Measurements from ENCODE around the gene KCNG2. TPM values are rescaled to one million over a fixed set of nuclear protein-coding genes. Genes with fewer than 3 reads are reported as not detected.

Gene KCNG2
- total RNA-seq, 1 experiment from 2014 or later = not detected

DNA sequence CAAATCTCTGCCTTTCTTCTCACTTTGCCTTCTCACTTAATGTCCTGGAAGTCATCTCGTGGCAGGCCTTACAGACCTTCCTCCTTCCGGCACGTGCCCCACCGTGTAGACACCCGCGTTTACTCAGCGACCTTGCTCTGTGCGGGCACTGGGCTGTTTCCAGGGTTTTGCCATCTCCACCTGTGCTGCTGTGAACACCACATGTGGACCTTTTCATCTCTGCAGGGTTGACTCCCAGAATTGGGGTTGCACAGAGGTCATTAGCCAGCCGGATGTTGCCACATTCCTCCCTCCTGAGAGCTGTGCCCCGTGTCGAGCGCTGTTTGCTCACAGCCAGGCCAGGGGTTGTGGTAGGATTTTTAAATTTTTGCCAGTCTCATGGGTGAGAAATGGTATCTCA lies 25.4 kb downstream of the KCNG2 start:
- TF ChIP-seq, protein P1, sequence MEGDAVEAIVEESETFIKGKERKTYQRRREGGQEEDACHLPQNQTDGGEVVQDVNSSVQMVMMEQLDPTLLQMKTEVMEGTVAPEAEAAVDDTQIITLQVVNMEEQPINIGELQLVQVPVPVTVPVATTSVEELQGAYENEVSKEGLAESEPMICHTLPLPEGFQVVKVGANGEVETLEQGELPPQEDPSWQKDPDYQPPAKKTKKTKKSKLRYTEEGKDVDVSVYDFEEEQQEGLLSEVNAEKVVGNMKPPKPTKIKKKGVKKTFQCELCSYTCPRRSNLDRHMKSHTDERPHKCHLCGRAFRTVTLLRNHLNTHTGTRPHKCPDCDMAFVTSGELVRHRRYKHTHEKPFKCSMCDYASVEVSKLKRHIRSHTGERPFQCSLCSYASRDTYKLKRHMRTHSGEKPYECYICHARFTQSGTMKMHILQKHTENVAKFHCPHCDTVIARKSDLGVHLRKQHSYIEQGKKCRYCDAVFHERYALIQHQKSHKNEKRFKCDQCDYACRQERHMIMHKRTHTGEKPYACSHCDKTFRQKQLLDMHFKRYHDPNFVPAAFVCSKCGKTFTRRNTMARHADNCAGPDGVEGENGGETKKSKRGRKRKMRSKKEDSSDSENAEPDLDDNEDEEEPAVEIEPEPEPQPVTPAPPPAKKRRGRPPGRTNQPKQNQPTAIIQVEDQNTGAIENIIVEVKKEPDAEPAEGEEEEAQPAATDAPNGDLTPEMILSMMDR (IDR thresholded peaks at IDR 0.05; ENCODE audit: insufficient read depth in 1 of 2, low read depth in 1 of 2, low read length in 1 of 2, severe bottlenecking in 1 of 2, unreplicated experiment in 1 of 2) = no peak
- no TSS peak for BruUV-seq (replicated peaks)
- no peak for DNase-seq
- no peaks in the 10 kb centered on the region for H3K9me3 Mint-ChIP-seq (ENCODE audit: unreplicated experiment)
- H3K9me3 ChIP-seq = no peaks in the 10 kb centered on the region
- no peak overlapping the region for H3K27ac Mint-ChIP-seq (ENCODE audit: unreplicated experiment)
- intact Hi-C loops (cut with micrococcal nuclease; ENCODE audit: unreplicated experiment) = no loop called here
- H3K36me3 ChIP-seq (ENCODE audit: control insufficient read depth, insufficient read depth, low read length) = no peaks in the 10 kb centered on the region
- POLR2A ChIA-PET = no interaction called here
- H3K36me3 Mint-ChIP-seq (ENCODE audit: insufficient read depth, unreplicated experiment) = no peaks in the 10 kb centered on the region
- no peak overlapping the region for H3K4me3 ChIP-seq (ENCODE audit: low read depth, low read length)
- H3K4me1 Mint-ChIP-seq (ENCODE audit: low read depth, unreplicated experiment) = no peaks in the 10 kb centered on the region
- no peak overlapping the region for H3K4me3 Mint-ChIP-seq (ENCODE audit: unreplicated experiment)
- peaks cover 2% of the 10 kb centered on the region for H3K27me3 Mint-ChIP-seq (ENCODE audit: insufficient read depth, unreplicated experiment)
- CTCF ChIA-PET = no interaction called here
- no peaks in the 10 kb centered on the region for H3K27me3 ChIP-seq (replicated peaks; ENCODE audit: control insufficient read depth, insufficient read depth, low read length)
- no peaks in the 10 kb centered on the region for H3K4me1 ChIP-seq

DNA sequence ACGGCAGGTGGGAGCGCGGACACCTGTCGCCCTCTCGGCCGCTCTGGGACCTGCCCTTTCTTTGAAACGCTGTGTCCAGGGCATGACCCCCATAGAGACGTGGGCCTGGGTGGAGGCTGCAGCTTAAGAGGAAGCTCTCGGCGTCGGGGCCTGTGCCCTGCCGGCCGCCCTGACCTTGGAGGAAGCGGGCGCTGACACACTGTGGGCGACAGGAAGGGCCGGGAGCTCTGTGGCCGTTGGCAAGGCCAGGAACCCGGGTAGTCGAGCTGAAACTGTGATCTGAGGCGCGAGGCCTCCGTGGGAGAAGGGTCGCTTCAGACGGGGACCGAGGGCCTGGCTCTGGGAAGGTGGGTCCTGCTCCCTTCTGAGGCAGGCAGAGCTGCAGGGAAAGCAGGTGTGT lies 28.2 kb downstream of the KCNG2 start:
- Histone ChIP-seq H3K27me3 (replicated peaks; ENCODE audit: control insufficient read depth, insufficient read depth, low read length) (no peaks in the 10 kb centered on the region), H3K9me3 (no peaks in the 10 kb centered on the region), H3K4me3 (ENCODE audit: low read depth, low read length) (no peak overlapping the region), H3K36me3 (ENCODE audit: control insufficient read depth, insufficient read depth, low read length) (no peaks in the 10 kb centered on the region), H3K4me1 (no peaks in the 10 kb centered on the region)
- ChIA-PET CTCF (no interaction called here), POLR2A (no interaction called here)
- TF ChIP-seq, protein P1 (IDR thresholded peaks at IDR 0.05; ENCODE audit: insufficient read depth in 1 of 2, low read depth in 1 of 2, low read length in 1 of 2, severe bottlenecking in 1 of 2, unreplicated experiment in 1 of 2) = no peak
- Mint-ChIP-seq H3K27ac (ENCODE audit: unreplicated experiment) (no peak overlapping the region), H3K36me3 (ENCODE audit: insufficient read depth, unreplicated experiment) (no peaks in the 10 kb centered on the region), H3K27me3 (ENCODE audit: insufficient read depth, unreplicated experiment) (no peaks in the 10 kb centered on the region), H3K4me3 (ENCODE audit: unreplicated experiment) (no peak overlapping the region), H3K4me1 (ENCODE audit: low read depth, unreplicated experiment) (no peaks in the 10 kb centered on the region), H3K9me3 (ENCODE audit: unreplicated experiment) (no peaks in the 10 kb centered on the region)
- BruUV-seq (replicated peaks) = no TSS peak
- intact Hi-C loops (cut with micrococcal nuclease; ENCODE audit: unreplicated experiment) = no loop called here
- no peak for DNase-seq

DNA sequence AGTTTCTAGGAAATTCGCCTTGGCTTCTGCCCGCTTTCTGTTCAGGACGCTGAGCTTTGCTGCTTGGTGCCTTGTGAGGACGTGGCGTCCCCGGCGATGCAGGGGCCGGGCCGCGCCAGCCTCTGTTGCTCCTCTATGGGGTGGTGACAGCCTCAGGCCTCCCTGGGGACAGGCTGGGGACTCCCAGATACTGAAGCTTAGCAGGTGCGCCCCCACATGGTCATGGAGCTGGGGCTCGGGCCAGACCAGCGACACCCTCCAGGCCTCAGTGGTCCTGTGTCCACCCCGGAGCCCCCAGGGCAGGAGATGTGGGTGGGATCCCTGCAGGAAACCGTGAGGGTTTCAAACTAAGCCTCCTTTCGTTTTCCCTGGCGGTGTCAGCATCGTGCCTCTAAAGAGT lies 29.2 kb downstream of the KCNG2 start:
- intact Hi-C loops (cut with micrococcal nuclease; ENCODE audit: unreplicated experiment) = no loop called here
- H3K9me3 Mint-ChIP-seq (ENCODE audit: unreplicated experiment) = no peaks in the 10 kb centered on the region
- Histone ChIP-seq H3K9me3 (no peaks in the 10 kb centered on the region), H3K27me3 (replicated peaks; ENCODE audit: control insufficient read depth, insufficient read depth, low read length) (no peaks in the 10 kb centered on the region), H3K36me3 (ENCODE audit: control insufficient read depth, insufficient read depth, low read length) (no peaks in the 10 kb centered on the region), H3K4me1 (no peaks in the 10 kb centered on the region), H3K4me3 (ENCODE audit: low read depth, low read length) (no peak overlapping the region)
- TF ChIP-seq, protein P1 (IDR thresholded peaks at IDR 0.05; ENCODE audit: insufficient read depth in 1 of 2, low read depth in 1 of 2, low read length in 1 of 2, severe bottlenecking in 1 of 2, unreplicated experiment in 1 of 2) = no peak
- BruUV-seq (replicated peaks) = no TSS peak
- no peaks in the 10 kb centered on the region for H3K36me3 Mint-ChIP-seq (ENCODE audit: insufficient read depth, unreplicated experiment)
- ChIA-PET POLR2A (no interaction called here), CTCF (no interaction called here)
- no peak overlapping the region for H3K27ac Mint-ChIP-seq (ENCODE audit: unreplicated experiment)
- no peak for DNase-seq
- no peaks in the 10 kb centered on the region for H3K27me3 Mint-ChIP-seq (ENCODE audit: insufficient read depth, unreplicated experiment)
- no peak overlapping the region for H3K4me3 Mint-ChIP-seq (ENCODE audit: unreplicated experiment)
- no peaks in the 10 kb centered on the region for H3K4me1 Mint-ChIP-seq (ENCODE audit: low read depth, unreplicated experiment)
